GM12874 (cell line): ENCODE results near the gene CFAP43.

Experiments used
- CTCF ChIP-seq: IDR thresholded peaks from 2 replicates; pipeline ENCODE4 v1.5.1; 2011; ENCODE audit warnings: low read depth, mild to moderate bottlenecking, control low read depth, low read length, moderate library complexity; ENCODE audit not compliant: insufficient read depth

CFAP43 gene

GRCh38 chr10:104274762-104275721, 42.9 kb upstream of the CFAP43 start:
- peak; percentile 93 for TF ChIP-seq CTCF

GRCh38 chr10:104273899-104274575, 41.9 kb upstream of the CFAP43 start:
- no peak for TF ChIP-seq CTCF

- TF ChIP-seq CTCF: no peak
Measured at GRCh38 chr10:104273286-104273685, 41.1 kb upstream of the CFAP43 start.

GRCh38 chr10:104268713-104269645, 36.8 kb upstream of the CFAP43 start, which contains the start of gene GSTO2:
TSS of gene GSTO2 (plus strand) at chr10:104269184. CDS start at chr10:104274916, 5,732 bp downstream.
- TF ChIP-seq CTCF: no peak

- TF ChIP-seq CTCF: no peak
Measured at GRCh38 chr10:104268405-104268712, 36.2 kb upstream of the CFAP43 start.

GRCh38 chr10:104267721-104268404, 35.7 kb upstream of the CFAP43 start:
- TF ChIP-seq CTCF: no peak
